ENCODE measurements around the gene HOXD10.

Gene HOXD10

GRCh38 chr2:176096243-176096985 is 20.2 kb upstream of the HOXD10 start:
- DNase-seq, result no peak

GRCh38 chr2:176096986-176097819 is 19.4 kb upstream of the HOXD10 start:
- DNase-seq, result no peak

GRCh38 chr2:176097820-176098365 is 18.7 kb upstream of the HOXD10 start:
- DNase-seq, result no peak

DNA sequence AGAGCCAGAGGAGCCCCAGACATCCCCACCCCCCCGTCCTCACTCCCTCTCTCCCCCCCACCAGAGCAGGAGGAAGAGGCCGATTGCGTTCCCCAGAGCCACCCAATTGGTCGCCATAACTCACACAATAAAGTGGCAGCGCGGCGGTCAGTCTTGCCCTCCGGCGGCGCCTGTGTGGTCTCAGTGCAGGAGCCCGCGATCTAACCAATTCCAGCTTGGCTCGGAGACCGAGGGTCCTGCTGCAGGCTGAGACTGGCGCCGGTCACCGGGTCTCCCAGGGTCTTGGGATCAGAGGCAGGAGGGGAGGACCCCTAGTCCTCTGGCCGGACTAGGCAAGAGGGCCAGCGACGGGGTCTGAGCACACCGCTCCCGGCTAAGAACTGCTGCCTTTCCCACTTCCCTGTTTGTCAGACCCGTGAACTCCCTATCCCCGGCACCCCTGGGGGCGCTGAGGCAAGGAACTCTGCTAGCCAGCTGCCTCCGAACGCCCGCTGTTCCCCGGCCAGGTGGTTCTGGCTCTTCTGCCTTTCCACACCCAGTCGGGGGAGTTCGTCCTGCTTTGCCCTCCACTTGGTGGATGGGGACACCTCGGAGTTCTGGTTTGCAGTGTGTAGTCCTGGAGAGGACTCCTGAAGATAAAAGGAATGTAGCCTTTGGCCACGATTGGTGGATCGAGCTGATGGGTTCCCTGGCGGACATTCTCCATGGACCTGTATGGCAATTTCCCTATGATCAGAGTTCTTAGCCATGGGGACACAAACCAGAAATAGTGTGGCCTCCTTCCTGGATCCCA is 18.0 kb upstream of the HOXD10 start:
- DNase-seq, result no peak

DNA sequence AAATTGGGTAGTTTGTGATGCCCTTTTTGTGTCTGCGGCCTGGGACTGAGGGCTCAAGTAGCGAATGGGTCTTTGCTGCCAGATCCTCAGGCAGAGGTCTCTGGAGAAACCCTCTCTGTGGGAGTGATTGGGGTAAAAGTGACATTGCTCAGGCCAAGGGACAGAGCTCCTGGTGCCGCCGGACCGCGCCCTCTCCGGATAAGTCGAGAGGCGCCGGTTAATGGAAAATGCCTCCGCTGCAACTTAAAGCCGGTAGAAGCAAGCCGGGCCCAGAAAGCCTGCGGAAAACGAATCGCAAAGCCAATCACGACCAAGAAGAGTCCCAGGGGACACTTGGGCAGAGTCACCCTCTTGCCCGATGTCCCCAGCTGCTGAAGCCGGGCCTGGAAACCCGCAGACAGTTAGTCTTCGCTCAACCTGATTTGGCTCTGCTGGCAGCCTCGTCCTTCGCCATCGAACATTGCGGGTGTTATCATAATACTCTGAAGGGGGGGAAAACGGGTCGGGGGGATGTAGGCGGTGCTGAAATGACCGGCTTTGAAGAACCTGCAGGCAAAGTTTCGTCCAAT is 17.3 kb upstream of the HOXD10 start:
- no peak for DNase-seq

DNA sequence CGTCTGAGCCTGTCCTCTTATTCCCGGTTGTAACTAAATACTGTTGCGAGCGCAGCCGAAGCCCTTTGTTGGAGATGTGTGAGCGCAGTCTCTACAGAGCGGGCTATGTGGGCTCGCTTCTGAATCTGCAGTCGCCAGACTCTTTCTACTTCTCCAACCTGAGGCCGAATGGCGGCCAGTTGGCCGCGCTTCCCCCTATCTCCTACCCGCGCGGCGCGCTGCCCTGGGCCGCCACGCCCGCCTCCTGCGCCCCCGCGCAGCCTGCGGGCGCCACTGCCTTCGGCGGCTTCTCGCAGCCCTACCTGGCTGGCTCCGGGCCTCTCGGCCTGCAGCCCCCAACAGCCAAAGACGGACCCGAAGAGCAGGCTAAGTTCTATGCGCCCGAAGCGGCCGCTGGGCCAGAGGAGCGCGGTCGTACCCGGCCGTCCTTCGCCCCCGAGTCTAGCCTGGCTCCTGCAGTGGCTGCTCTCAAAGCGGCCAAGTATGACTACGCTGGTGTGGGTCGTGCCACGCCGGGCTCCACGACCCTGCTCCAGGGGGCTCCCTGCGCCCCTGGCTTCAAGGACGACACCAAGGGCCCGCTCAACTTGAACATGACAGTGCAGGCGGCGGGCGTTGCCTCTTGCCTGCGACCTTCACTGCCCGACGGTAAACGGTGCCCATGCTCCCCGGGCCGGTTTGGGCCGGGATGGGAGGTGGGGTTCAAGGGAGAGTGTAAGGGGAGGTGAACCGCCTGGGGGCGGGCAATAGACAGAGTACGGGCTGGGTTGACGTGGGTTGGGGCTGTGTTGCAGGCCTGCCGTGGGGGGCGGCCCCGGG is 16.6 kb upstream of the HOXD10 start, which contains the start of gene HOXD12:
HOXD12 (plus strand) TSS at position 68 of the 819 bp plus-strand sequence; CDS start at position 75, 7 bp downstream.
- DNase-seq, result no peak

- no peak for DNase-seq
These were observed 15.9 kb upstream of the HOXD10 start for GRCh38 chr2:176100547-176101140.

DNA sequence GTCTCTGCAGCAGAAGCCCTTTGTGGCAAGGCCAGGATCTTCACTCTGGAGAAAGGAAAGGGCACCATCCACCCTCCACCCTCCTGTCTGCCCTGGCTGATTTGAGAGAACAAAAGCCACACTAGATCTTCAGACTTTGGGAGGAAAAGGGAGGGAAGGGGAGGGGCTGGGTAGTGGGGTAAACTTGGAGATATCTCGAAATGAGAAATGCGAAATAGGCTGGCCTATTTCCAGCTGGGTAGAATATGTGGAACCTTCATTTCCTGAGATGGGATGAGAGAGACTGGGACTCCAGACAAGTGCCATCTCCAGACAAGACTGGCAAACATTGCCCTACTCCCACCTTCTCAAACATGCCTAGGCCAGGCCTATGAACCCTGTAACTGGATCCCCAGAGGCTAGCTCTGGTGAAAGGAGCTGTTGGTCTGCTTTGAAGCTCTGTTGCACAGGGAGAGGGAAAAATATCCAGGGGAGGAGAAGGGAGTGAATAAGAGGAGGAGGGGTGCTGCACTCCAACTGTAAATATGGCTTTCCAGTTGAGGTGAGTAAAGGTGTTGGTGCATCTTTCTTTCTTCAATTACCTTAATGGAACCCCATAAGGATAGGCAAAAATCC is 15.3 kb upstream of the HOXD10 start:
- no peak for DNase-seq

GRCh38 chr2:176101842-176102241 is 14.7 kb upstream of the HOXD10 start:
- no peak for DNase-seq

GRCh38 chr2:176102309-176102866 is 14.2 kb upstream of the HOXD10 start:
- no peak for DNase-seq

GRCh38 chr2:176103194-176103593 is 13.4 kb upstream of the HOXD10 start:
- no peak for DNase-seq

GRCh38 chr2:176103742-176104315 is 12.7 kb upstream of the HOXD10 start:
- no peak for DNase-seq

- DNase-seq, result no peak
These were observed 12.1 kb upstream of the HOXD10 start for GRCh38 chr2:176104316-176105077.

DNA sequence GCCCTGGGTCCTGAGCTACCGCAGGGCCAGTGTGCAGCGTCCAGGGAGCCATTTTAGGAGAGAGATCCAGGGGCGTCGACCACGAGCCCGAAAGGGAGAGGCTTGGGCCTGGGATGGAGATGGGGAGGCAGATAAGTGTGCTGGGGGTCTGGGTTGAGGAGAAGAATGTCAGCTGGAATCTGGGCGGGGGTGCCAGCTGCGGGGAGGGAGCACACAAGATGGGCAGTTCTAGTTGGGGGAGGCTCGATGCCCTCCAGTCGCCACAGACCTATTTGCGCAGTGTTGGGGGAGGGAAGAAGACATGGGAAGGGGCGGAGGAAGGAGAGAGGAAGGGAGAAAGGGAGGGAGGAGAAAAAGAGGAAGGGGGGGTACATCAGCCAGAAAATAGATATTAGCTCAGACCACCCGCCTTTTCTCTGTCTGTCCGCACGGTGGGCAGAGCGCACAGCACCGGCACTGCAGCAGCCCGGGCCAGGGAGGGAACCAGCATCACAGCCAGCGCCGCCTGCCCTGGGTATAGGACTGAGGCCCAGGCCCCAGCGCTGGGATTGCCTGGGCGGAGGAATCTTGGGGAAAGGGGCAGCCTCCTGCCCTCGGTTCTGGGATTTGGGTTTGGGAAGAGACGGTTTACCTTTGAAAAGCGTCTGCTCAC is 11.4 kb upstream of the HOXD10 start:
- DNase-seq, result no peak

- DNase-seq, result no peak
These were observed 10.6 kb upstream of the HOXD10 start for GRCh38 chr2:176105730-176106580.

- no peak for DNase-seq
These were observed 9.7 kb upstream of the HOXD10 start, which contains the start of gene HOXD11 for GRCh38 chr2:176106581-176107539. TSS of gene HOXD11 (plus strand) at chr2:176107280. CDS start at chr2:176107356, 76 bp downstream.
